ENCODE measurements around the gene AP1G1.

The AP1G1 gene

GRCh38 chr16:71748226-71748625 lies 60.4 kb downstream of the AP1G1 start:
- DNase-seq, result no peak

GRCh38 chr16:71746442-71747046 lies 62.1 kb downstream of the AP1G1 start:
- DNase-seq, result peak; percentile 13

- no peak for DNase-seq
Observed at GRCh38 chr16:71738855-71739254, 69.8 kb downstream of the AP1G1 start.

GRCh38 chr16:71737501-71737900 lies 71.1 kb downstream of the AP1G1 start:
- no peak for DNase-seq

GRCh38 chr16:71734511-71734910 lies 74.1 kb downstream of the AP1G1 start:
- no peak for DNase-seq

- DNase-seq, result no peak
Observed at GRCh38 chr16:71732587-71732986, 76.0 kb downstream of the AP1G1 start.

- DNase-seq, result no peak
Observed at GRCh38 chr16:71727551-71728324, 80.9 kb downstream of the AP1G1 start.

- no peak for DNase-seq
Observed at GRCh38 chr16:71726476-71727315, 81.9 kb downstream of the AP1G1 start.

- DNase-seq, result no peak
Observed at GRCh38 chr16:71724320-71724751, 84.3 kb downstream of the AP1G1 start, which contains the start of gene PHLPP2. Gene PHLPP2, minus strand, starts transcription at chr16:71724701. Its CDS starts 9,906 bp downstream, at chr16:71714795.

GRCh38 chr16:71723537-71724319 lies 84.9 kb downstream of the AP1G1 start:
- peak; percentile 62 for DNase-seq

- peak; percentile 14 for DNase-seq
Observed at GRCh38 chr16:71722801-71723536, 85.7 kb downstream of the AP1G1 start.

GRCh38 chr16:71721066-71721740 lies 87.4 kb downstream of the AP1G1 start:
- DNase-seq, result no peak

- DNase-seq, result no peak
Observed at GRCh38 chr16:71712501-71712900, 96.1 kb downstream of the AP1G1 start.

- DNase-seq, result no peak
Observed at GRCh38 chr16:71711789-71712188, 96.8 kb downstream of the AP1G1 start.

- DNase-seq, result no peak
Observed at GRCh38 chr16:71709229-71709781, 99.3 kb downstream of the AP1G1 start.

- no peak for DNase-seq
Observed at GRCh38 chr16:71708696-71709095, 99.9 kb downstream of the AP1G1 start.

GRCh38 chr16:71707199-71707598 lies 101.4 kb downstream of the AP1G1 start:
- DNase-seq, result no peak

GRCh38 chr16:71706046-71706445 lies 102.6 kb downstream of the AP1G1 start:
- no peak for DNase-seq

GRCh38 chr16:71703333-71703732 lies 105.3 kb downstream of the AP1G1 start:
- no peak for DNase-seq

GRCh38 chr16:71700831-71701230 lies 107.8 kb downstream of the AP1G1 start:
- no peak for DNase-seq

- no peak for DNase-seq
Observed at GRCh38 chr16:71698491-71698890, 110.1 kb downstream of the AP1G1 start.

All from NCI-H2227 treated with DMSO at 0.1 percent for 48 hours (cell line).